ENCODE measurements around the gene IFT57. TPM values are rescaled to one million over a fixed set of nuclear protein-coding genes. Genes with fewer than 3 reads are reported as not detected.

IFT57 gene
- total RNA-seq, 3 donors from 2014 or later (not counting 1 experiment from before 2014, with no cell fraction given): 22.2 to 49.3 (median 33.5) TPM

- Histone ChIP-seq H3K27ac (ENCODE audit: low read length) (no peak overlapping the region), H3K9me3 (ENCODE audit: control insufficient read depth, insufficient read depth, low read length) (no peaks in the 10 kb centered on the region), H3K4me3 (ENCODE audit: low read length) (no peak overlapping the region), H3K36me3 (ENCODE audit: control insufficient read depth, insufficient read depth, low read length) (no peaks in the 10 kb centered on the region), H3K27me3 (ENCODE audit: control insufficient read depth, insufficient read depth, low read length) (no peaks in the 10 kb centered on the region), H3K4me1 (ENCODE audit: control insufficient read depth, insufficient read depth, low read length) (no peaks in the 10 kb centered on the region)
- Mint-ChIP-seq H3K4me1 (peaks cover 0 to 18% of the 10 kb centered on the region in 2 donors), H3K9me3 (peaks cover 2 to 3% of the 10 kb centered on the region in 2 donors), H3K4me3 (no peak overlapping the region), H3K36me3 (peaks cover 18% of the 10 kb centered on the region), H3K27me3 (ENCODE audit: low read depth in 2 of 2) (no peaks in the 10 kb centered on the region), H3K27ac (no peak overlapping the region)
- TF ChIP-seq CTCF (IDR thresholded peaks at IDR 0.05): no peak
- no peak for ATAC-seq
- 55% methylated on average over 1 of the region's 1 CpG for WGBS (ENCODE audit: insufficient coverage)
- DNase-seq: no peak
- intact Hi-C loops (cut with micrococcal nuclease): no loop called here
Observed at GRCh38 chr3:108183181-108183580, 39.0 kb downstream of the IFT57 start.

GRCh38 chr3:108182339-108182738 is 39.9 kb downstream of the IFT57 start:
- Mint-ChIP-seq H3K4me3 (no peak overlapping the region), H3K36me3 (peaks cover 18% of the 10 kb centered on the region), H3K27ac (no peak overlapping the region), H3K27me3 (ENCODE audit: low read depth in 2 of 2) (no peaks in the 10 kb centered on the region), H3K4me1 (peaks cover 0 to 18% of the 10 kb centered on the region in 2 donors), H3K9me3 (peaks cover 2 to 3% of the 10 kb centered on the region in 2 donors)
- no peaks in the 10 kb centered on the region for H3K27me3 ChIP-seq (ENCODE audit: control insufficient read depth, insufficient read depth, low read length)
- no peaks in the 10 kb centered on the region for H3K4me1 ChIP-seq (ENCODE audit: control insufficient read depth, insufficient read depth, low read length)
- no peak overlapping the region for H3K27ac ChIP-seq (ENCODE audit: low read length)
- intact Hi-C loops (cut with micrococcal nuclease): no loop called here
- no peak for TF ChIP-seq CTCF (IDR thresholded peaks at IDR 0.05)
- H3K36me3 ChIP-seq (ENCODE audit: control insufficient read depth, insufficient read depth, low read length): no peaks in the 10 kb centered on the region
- no CpG with 5 or more reads among the region's 1 CpG for WGBS (ENCODE audit: insufficient coverage)
- no peaks in the 10 kb centered on the region for H3K9me3 ChIP-seq (ENCODE audit: control insufficient read depth, insufficient read depth, low read length)
- DNase-seq: no peak
- no peak overlapping the region for H3K4me3 ChIP-seq (ENCODE audit: low read length)
- ATAC-seq: no peak

DNA sequence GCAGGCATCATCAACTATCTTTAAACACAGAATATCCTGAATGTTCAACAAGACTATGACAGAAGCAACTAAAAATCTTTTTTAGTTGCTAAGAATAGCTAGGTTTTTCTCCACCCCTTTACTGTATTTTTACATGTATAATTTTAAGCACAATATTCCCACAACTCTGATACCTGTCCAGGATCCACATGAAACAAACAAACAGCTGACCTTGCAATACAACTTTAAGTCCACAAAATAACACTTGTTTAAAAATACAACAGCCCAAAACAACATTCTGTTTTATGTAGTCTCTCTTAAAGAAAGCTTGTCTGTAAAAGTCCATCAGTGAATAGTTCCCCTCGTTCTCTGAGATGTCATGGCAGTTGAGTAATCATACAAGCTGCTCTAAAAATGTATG is 41.1 kb downstream of the IFT57 start:
- H3K27ac Mint-ChIP-seq: peak overlapping the region in 1 of 2 donors; percentile 44
- intact Hi-C loops (cut with micrococcal nuclease): no loop called here

More for the DNA sequence above, 41.1 kb downstream of the IFT57 start:
- Mint-ChIP-seq H3K4me1 (peaks cover 2 to 18% of the 10 kb centered on the region in 2 donors), H3K9me3 (peaks cover 2 to 3% of the 10 kb centered on the region in 2 donors), H3K27me3 (ENCODE audit: low read depth in 2 of 2) (no peaks in the 10 kb centered on the region), H3K36me3 (peaks cover 14% of the 10 kb centered on the region), H3K4me3 (no peak overlapping the region)
- H3K4me3 ChIP-seq (ENCODE audit: low read length): no peak overlapping the region
- DNase-seq (no peak), ATAC-seq (no peak)
- 75% methylated on average over 1 of the region's 1 CpG for WGBS (ENCODE audit: insufficient coverage)
- H3K36me3 ChIP-seq (ENCODE audit: control insufficient read depth, insufficient read depth, low read length): no peaks in the 10 kb centered on the region
- H3K4me1 ChIP-seq (ENCODE audit: control insufficient read depth, insufficient read depth, low read length): no peaks in the 10 kb centered on the region
- no peak overlapping the region for H3K27ac ChIP-seq (ENCODE audit: low read length)
- H3K9me3 ChIP-seq (ENCODE audit: control insufficient read depth, insufficient read depth, low read length): no peaks in the 10 kb centered on the region
- no peaks in the 10 kb centered on the region for H3K27me3 ChIP-seq (ENCODE audit: control insufficient read depth, insufficient read depth, low read length)
- TF ChIP-seq CTCF (IDR thresholded peaks at IDR 0.05): no peak
